ENCODE results near the gene TNNC1.

The TNNC1 gene

DNA sequence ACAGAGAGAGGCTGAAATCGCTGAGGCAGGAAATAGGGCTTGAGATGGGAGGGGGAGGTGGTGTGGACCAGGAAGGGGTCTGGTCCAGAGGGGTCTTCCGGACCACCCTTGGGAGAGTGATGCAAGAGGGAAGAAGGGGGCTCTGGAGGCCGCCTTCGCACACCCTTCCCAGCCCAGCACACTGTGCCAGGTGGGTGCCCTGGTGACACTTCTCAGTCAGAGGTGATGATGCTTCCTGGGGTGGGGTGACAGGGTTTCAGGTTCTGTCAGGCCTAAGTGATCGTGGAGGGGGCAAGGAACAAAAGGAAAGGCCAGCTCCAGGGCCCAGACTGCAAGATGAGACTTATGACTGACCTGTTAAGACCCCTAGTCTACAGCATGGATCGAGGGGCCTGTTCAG is 21.6 kb downstream of the TNNC1 start:
- ATAC-seq: no peak
- TF ChIP-seq, protein P1, sequence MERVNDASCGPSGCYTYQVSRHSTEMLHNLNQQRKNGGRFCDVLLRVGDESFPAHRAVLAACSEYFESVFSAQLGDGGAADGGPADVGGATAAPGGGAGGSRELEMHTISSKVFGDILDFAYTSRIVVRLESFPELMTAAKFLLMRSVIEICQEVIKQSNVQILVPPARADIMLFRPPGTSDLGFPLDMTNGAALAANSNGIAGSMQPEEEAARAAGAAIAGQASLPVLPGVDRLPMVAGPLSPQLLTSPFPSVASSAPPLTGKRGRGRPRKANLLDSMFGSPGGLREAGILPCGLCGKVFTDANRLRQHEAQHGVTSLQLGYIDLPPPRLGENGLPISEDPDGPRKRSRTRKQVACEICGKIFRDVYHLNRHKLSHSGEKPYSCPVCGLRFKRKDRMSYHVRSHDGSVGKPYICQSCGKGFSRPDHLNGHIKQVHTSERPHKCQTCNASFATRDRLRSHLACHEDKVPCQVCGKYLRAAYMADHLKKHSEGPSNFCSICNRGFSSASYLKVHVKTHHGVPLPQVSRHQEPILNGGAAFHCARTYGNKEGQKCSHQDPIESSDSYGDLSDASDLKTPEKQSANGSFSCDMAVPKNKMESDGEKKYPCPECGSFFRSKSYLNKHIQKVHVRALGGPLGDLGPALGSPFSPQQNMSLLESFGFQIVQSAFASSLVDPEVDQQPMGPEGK (CRISPR knock-in tag; IDR thresholded peaks at IDR 0.05; ENCODE audit: borderline replicate concordance): no peak
- TF ChIP-seq ZC3H10 (CRISPR knock-in tag; IDR thresholded peaks at IDR 0.05) (no peak), SNAI2 (CRISPR knock-in tag; IDR thresholded peaks at IDR 0.05) (no peak), ZFP30 (CRISPR knock-in tag; IDR thresholded peaks at IDR 0.05) (no peak), GLIS3 (CRISPR knock-in tag; IDR thresholded peaks at IDR 0.05) (no peak)
- TF ChIP-seq, protein P2, sequence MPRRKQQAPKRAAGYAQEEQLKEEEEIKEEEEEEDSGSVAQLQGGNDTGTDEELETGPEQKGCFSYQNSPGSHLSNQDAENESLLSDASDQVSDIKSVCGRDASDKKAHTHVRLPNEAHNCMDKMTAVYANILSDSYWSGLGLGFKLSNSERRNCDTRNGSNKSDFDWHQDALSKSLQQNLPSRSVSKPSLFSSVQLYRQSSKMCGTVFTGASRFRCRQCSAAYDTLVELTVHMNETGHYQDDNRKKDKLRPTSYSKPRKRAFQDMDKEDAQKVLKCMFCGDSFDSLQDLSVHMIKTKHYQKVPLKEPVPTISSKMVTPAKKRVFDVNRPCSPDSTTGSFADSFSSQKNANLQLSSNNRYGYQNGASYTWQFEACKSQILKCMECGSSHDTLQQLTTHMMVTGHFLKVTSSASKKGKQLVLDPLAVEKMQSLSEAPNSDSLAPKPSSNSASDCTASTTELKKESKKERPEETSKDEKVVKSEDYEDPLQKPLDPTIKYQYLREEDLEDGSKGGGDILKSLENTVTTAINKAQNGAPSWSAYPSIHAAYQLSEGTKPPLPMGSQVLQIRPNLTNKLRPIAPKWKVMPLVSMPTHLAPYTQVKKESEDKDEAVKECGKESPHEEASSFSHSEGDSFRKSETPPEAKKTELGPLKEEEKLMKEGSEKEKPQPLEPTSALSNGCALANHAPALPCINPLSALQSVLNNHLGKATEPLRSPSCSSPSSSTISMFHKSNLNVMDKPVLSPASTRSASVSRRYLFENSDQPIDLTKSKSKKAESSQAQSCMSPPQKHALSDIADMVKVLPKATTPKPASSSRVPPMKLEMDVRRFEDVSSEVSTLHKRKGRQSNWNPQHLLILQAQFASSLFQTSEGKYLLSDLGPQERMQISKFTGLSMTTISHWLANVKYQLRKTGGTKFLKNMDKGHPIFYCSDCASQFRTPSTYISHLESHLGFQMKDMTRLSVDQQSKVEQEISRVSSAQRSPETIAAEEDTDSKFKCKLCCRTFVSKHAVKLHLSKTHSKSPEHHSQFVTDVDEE (CRISPR knock-in tag; IDR thresholded peaks at IDR 0.05): no peak

DNA sequence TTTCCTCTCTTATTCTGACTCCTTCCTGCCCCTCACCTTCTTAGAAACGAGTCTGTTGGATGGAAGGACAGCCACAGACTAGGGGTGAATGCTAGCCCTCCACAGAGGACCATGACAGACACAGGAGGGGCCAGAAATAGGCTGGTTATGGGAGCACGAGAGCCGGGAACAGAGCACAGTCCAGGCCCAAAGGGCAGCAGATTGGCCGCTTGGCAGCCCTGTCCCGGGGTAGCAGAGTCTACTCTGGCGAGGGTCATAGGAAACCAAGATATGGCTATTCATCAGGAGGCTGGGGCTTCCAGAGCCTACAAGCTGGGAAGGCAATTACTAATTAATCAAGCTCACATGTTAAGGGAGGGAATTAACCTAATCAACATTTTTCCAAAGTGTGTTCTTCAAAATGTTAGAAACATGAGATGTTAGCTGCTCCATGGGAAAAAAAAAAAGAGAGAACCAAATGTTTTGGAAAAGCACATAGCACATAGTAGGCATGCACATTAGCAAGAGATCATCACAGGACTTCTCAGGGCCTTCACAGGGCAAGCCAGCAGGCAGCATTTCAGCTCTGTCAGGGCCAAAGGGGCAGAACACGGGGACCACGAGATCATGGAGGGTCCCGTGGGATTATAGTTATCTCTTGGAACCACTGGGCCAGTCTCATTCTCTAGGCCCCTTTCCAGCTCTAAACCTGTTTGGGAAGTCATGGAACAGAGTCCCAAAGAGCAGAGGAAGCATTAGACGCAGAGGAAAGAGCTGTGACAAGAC is 22.2 kb downstream of the TNNC1 start:
- ATAC-seq: no peak
- TF ChIP-seq PPARA (CRISPR knock-in tag; IDR thresholded peaks at IDR 0.05; ENCODE audit: borderline replicate concordance): no peak
- no peak for TF ChIP-seq TCF4 (CRISPR knock-in tag; IDR thresholded peaks at IDR 0.05; ENCODE audit: borderline replicate concordance)
- TF ChIP-seq ARNTL (CRISPR knock-in tag; IDR thresholded peaks at IDR 0.05; ENCODE audit: borderline replicate concordance, low read depth): no peak
- no peak for TF ChIP-seq TOX (CRISPR knock-in tag; IDR thresholded peaks at IDR 0.05; ENCODE audit: borderline replicate concordance)

DNA sequence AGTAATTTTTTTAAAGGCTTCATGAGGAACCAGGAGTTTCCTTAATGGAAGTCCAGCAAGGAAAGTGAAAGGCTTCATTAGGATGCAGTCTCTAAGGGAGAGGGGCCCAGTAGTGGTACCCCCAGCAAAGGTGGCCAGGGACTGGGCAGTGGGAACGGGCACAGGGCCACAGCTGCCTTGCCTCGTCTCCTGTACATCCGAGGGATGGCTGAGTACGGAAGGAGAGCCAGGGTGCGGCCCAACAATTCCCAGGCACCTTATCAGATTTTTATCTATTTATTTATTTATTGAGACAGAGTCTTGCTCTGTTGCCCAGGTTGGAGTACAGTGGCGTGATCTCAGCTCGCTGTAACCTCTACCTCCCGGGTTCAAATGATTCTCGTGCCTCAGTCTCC is 23.4 kb downstream of the TNNC1 start:
- ATAC-seq: no peak
- TF ChIP-seq ZNF565 (CRISPR knock-in tag; conservative IDR thresholded peaks at IDR 0.05; ENCODE audit: low read depth): no peak
- TF ChIP-seq TCF4 (CRISPR knock-in tag; IDR thresholded peaks at IDR 0.05; ENCODE audit: borderline replicate concordance): no peak
- no peak for TF ChIP-seq ZC3H10 (CRISPR knock-in tag; IDR thresholded peaks at IDR 0.05)
- TF ChIP-seq ISL1 (CRISPR knock-in tag; IDR thresholded peaks at IDR 0.05): no peak
- TF ChIP-seq ARNTL (CRISPR knock-in tag; IDR thresholded peaks at IDR 0.05; ENCODE audit: borderline replicate concordance, low read depth): no peak
- no peak for TF ChIP-seq SNAI2 (CRISPR knock-in tag; IDR thresholded peaks at IDR 0.05)
- no peak for TF ChIP-seq CSDC2 (CRISPR knock-in tag; IDR thresholded peaks at IDR 0.05)
- no peak for TF ChIP-seq ZFP3 (CRISPR knock-in tag; IDR thresholded peaks at IDR 0.05)
- TF ChIP-seq BACH2 (CRISPR knock-in tag; IDR thresholded peaks at IDR 0.05; ENCODE audit: borderline replicate concordance): no peak
- no peak for TF ChIP-seq OSR1 (CRISPR knock-in tag; IDR thresholded peaks at IDR 0.05)

DNA sequence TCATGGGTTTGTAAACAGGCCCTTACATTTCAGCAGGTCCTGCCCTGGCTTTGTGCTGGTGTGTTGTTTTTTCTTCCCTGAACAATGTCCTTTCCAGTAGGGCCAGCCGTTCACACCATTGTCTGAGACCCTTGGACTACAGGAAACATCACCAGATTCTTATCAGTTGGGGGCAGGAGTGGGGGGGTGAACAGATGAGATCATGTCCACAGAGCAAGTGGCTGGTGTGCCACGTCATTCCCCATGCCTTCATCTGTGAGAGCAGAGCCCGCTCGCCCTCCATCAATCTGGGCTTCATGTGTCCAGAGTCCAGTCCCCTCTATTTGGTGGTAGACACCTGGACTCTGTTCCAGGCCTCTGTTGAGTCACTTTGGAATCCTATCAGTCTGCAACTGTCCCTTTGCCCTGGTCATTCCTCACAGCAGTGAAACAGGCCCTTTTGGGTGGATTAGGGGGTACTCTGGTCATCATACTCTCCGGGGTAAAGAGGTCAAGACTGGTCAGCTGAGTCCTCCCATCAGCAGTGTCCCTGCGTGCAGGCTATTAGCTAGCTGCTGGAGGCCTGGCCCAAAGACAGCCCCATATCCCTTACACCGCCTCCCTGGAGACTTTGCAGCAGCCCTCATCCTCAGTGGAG is 23.9 kb downstream of the TNNC1 start:
- no peak for ATAC-seq
- no peak for TF ChIP-seq GLIS3 (CRISPR knock-in tag; IDR thresholded peaks at IDR 0.05)
- TF ChIP-seq ARNTL (CRISPR knock-in tag; IDR thresholded peaks at IDR 0.05; ENCODE audit: borderline replicate concordance, low read depth): no peak
- TF ChIP-seq, protein P3, sequence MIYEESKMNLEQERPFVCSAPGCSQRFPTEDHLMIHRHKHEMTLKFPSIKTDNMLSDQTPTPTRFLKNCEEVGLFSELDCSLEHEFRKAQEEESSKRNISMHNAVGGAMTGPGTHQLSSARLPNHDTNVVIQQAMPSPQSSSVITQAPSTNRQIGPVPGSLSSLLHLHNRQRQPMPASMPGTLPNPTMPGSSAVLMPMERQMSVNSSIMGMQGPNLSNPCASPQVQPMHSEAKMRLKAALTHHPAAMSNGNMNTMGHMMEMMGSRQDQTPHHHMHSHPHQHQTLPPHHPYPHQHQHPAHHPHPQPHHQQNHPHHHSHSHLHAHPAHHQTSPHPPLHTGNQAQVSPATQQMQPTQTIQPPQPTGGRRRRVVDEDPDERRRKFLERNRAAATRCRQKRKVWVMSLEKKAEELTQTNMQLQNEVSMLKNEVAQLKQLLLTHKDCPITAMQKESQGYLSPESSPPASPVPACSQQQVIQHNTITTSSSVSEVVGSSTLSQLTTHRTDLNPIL (CRISPR knock-in tag; IDR thresholded peaks at IDR 0.05; ENCODE audit: low read depth): no peak
- TF ChIP-seq, protein P2 (CRISPR knock-in tag; IDR thresholded peaks at IDR 0.05): no peak
- no peak for TF ChIP-seq ESRRG (CRISPR knock-in tag; IDR thresholded peaks at IDR 0.05)
- TF ChIP-seq SNAI2 (CRISPR knock-in tag; IDR thresholded peaks at IDR 0.05): no peak
- TF ChIP-seq, protein P4, sequence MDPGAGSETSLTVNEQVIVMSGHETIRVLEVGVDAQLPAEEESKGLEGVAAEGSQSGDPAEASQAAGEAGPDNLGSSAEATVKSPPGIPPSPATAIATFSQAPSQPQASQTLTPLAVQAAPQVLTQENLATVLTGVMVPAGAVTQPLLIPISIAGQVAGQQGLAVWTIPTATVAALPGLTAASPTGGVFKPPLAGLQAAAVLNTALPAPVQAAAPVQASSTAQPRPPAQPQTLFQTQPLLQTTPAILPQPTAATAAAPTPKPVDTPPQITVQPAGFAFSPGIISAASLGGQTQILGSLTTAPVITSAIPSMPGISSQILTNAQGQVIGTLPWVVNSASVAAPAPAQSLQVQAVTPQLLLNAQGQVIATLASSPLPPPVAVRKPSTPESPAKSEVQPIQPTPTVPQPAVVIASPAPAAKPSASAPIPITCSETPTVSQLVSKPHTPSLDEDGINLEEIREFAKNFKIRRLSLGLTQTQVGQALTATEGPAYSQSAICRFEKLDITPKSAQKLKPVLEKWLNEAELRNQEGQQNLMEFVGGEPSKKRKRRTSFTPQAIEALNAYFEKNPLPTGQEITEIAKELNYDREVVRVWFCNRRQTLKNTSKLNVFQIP (CRISPR knock-in tag; IDR thresholded peaks at IDR 0.05; ENCODE audit: borderline replicate concordance, low read depth): no peak
- no peak for TF ChIP-seq PPARA (CRISPR knock-in tag; IDR thresholded peaks at IDR 0.05; ENCODE audit: borderline replicate concordance)
- TF ChIP-seq OSR1 (CRISPR knock-in tag; IDR thresholded peaks at IDR 0.05): no peak
- TF ChIP-seq, protein P5, sequence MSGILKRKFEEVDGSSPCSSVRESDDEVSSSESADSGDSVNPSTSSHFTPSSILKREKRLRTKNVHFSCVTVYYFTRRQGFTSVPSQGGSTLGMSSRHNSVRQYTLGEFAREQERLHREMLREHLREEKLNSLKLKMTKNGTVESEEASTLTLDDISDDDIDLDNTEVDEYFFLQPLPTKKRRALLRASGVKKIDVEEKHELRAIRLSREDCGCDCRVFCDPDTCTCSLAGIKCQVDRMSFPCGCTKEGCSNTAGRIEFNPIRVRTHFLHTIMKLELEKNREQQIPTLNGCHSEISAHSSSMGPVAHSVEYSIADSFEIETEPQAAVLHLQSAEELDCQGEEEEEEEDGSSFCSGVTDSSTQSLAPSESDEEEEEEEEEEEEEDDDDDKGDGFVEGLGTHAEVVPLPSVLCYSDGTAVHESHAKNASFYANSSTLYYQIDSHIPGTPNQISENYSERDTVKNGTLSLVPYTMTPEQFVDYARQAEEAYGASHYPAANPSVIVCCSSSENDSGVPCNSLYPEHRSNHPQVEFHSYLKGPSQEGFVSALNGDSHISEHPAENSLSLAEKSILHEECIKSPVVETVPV (CRISPR knock-in tag; IDR thresholded peaks at IDR 0.05): no peak
- TF ChIP-seq ZNF8 (CRISPR knock-in tag; IDR thresholded peaks at IDR 0.05): no peak
- no peak for TF ChIP-seq RARB (CRISPR knock-in tag; IDR thresholded peaks at IDR 0.05)
- no peak for TF ChIP-seq CSDC2 (CRISPR knock-in tag; IDR thresholded peaks at IDR 0.05)
- no peak for TF ChIP-seq TCF4 (CRISPR knock-in tag; IDR thresholded peaks at IDR 0.05; ENCODE audit: borderline replicate concordance)
- TF ChIP-seq TOX (CRISPR knock-in tag; IDR thresholded peaks at IDR 0.05; ENCODE audit: borderline replicate concordance): no peak
- no peak for TF ChIP-seq ZNF565 (CRISPR knock-in tag; conservative IDR thresholded peaks at IDR 0.05; ENCODE audit: low read depth)
